Endothelial cell of umbilical vein (primary cell): ENCODE data around the gene CYB5R2. TPM values are rescaled to one million over a fixed set of nuclear protein-coding genes. Genes with fewer than 3 reads are reported as not detected.
A peak's percentile ranks its signal among the peaks of the same experiment; 100 is the strongest.

Source experiments
- BruUV-seq: library from RNA; stranded (reverse); fragments of 400-500 nt; replicated peaks from 2 replicates; lab custom pipeline; 2021; lab: Mats Ljungman, UMichigan
- CTCF ChIA-PET: fragments of 300-600, 350-600 bp; sonication (Branson Sonifier 250); formaldehyde crosslinking; loops from one replicate; lab custom pipeline; 2021; ENCODE audit warnings: antibody characterized with exemption, inconsistent platforms; lab: Charles Lee
- POLR2A ChIA-PET: fragments of 300-600, 350-600 bp; sonication (Branson Sonifier 250); formaldehyde crosslinking; loops from one replicate; lab custom pipeline; 2021; ENCODE audit warnings: antibody characterized with exemption, inconsistent platforms; lab: Charles Lee
- DNase-seq: peaks from one replicate; pipeline ENCODE4 v3.0.0-alpha.2; 2011; ENCODE audit warnings: low read depth, low spot score
- FAIRE-seq: peaks from 2 replicates; lab custom pipeline; 2011; peaks lifted over from hg19 to GRCh38; lab: Jason Lieb, UNC
- H2AFZ ChIP-seq: 2 replicates; pipeline ENCODE4 v1.6.0; 2012; ENCODE audit warnings: low read depth, low read length, control low read depth, inconsistent platforms
- H3K27ac ChIP-seq: 2 replicates; pipeline ENCODE4 v1.5.1; 2011; ENCODE audit warnings: low read depth, mild to moderate bottlenecking, control low read depth, low read length, moderate library complexity; ENCODE audit not compliant: insufficient read depth
- H3K27me3 ChIP-seq, 2 experiments: 2 replicates each; pipeline versions ENCODE4 v1.6.0 to v1.6.1; 2011; ENCODE audit warnings: low read length in 2 of 2, mixed read lengths in 1 of 2; ENCODE audit not compliant: control insufficient read depth in 2 of 2, insufficient read depth in 2 of 2
- H3K36me3 ChIP-seq, 2 experiments: 2 replicates in 1 of 2; 3 replicates in 1 of 2; pipeline ENCODE4 v1.5.1; 2011; ENCODE audit warnings: low read length in 2 of 2, mild to moderate bottlenecking in 1 of 2, moderate library complexity in 1 of 2; ENCODE audit not compliant: control insufficient read depth in 2 of 2, insufficient read depth in 2 of 2; ENCODE audit errors: extremely low read depth in 1 of 2
- H3K4me1 ChIP-seq: 3 replicates; pipeline ENCODE4 v1.5.1; 2011; ENCODE audit warnings: mild to moderate bottlenecking, low read length; ENCODE audit not compliant: control insufficient read depth, insufficient read depth; ENCODE audit errors: extremely low read depth
- H3K4me2 ChIP-seq: 2 replicates; pipeline ENCODE4 v1.6.1; 2011; ENCODE audit warnings: low read length, control low read depth, mixed read lengths; ENCODE audit not compliant: insufficient read depth
- H3K4me3 ChIP-seq, 3 experiments: fragments of 200-600 bp in 1 of 3; sonication (generic), shearing (Covaris generic) in 1 of 3; replicated peaks in 1 of 3; 2 replicates each; pipeline ENCODE4 v1.5.1; 2011 to 2016; ENCODE audit warnings: control low read depth in 3 of 3, low read length in 3 of 3, mild to moderate bottlenecking in 2 of 3, inconsistent platforms in 1 of 3, low read depth in 1 of 3, moderate library complexity in 1 of 3; ENCODE audit not compliant: insufficient read depth in 1 of 3
- H3K79me2 ChIP-seq: 2 replicates; pipeline ENCODE4 v1.6.0; 2012; ENCODE audit warnings: low read length, inconsistent platforms; ENCODE audit not compliant: control insufficient read depth, insufficient read depth
- H3K9ac ChIP-seq: replicated peaks from 2 replicates; pipeline ENCODE3; 2011; ENCODE audit warnings: low read length, control low read depth; ENCODE audit not compliant: insufficient read depth; ENCODE audit errors: extremely low read depth
- H3K9me1 ChIP-seq: replicated peaks from 3 replicates; pipeline ENCODE4 v1.6.0; 2011; ENCODE audit warnings: mild to moderate bottlenecking, low read length; ENCODE audit not compliant: control insufficient read depth, insufficient read depth; ENCODE audit errors: extremely low read depth
- H3K9me3 ChIP-seq: replicated peaks from 2 replicates; pipeline ENCODE4 v1.5.1; 2012; ENCODE audit warnings: low read length, inconsistent platforms; ENCODE audit not compliant: control insufficient read depth, insufficient read depth
- H4K20me1 ChIP-seq: replicated peaks from 2 replicates; pipeline ENCODE3; 2011; ENCODE audit warnings: mild to moderate bottlenecking, low read length; ENCODE audit not compliant: control insufficient read depth, insufficient read depth; ENCODE audit errors: extremely low read depth
- CTCF ChIP-seq, 2 donors: IDR thresholded peaks; 1 replicate in 1 of 2; 2 replicates in 1 of 2; pipeline ENCODE4 v1.5.1; 2011; ENCODE audit warnings: low read length in 2 of 2, mild to moderate bottlenecking in 2 of 2, moderate library complexity in 2 of 2, control low read depth in 1 of 2, inconsistent platforms in 1 of 2, low read depth in 1 of 2; ENCODE audit not compliant: insufficient read depth in 1 of 2; ENCODE audit errors: extremely low read depth in 1 of 2
- EZH2 ChIP-seq: IDR thresholded peaks from 2 replicates; pipeline ENCODE4 v1.6.1; 2012; ENCODE audit warnings: borderline replicate concordance, low read depth, mild to moderate bottlenecking, moderate library complexity, low read length, inconsistent platforms; ENCODE audit not compliant: severe bottlenecking
- FOS ChIP-seq: IDR thresholded peaks from 2 replicates; pipeline ENCODE4 v1.6.1; 2011; ENCODE audit warnings: mild to moderate bottlenecking, low read length, moderate library complexity, borderline replicate concordance; ENCODE audit not compliant: insufficient read depth
- GATA2 ChIP-seq: IDR thresholded peaks from 2 replicates; pipeline ENCODE4 v1.7.0; 2011; ENCODE audit warnings: low read depth, mild to moderate bottlenecking, moderate library complexity, mixed read lengths, low read length; ENCODE audit not compliant: insufficient read length, insufficient read depth
- JUN ChIP-seq: IDR thresholded peaks from 2 replicates; pipeline ENCODE4 v1.6.1; 2011; ENCODE audit warnings: borderline replicate concordance, low read depth; ENCODE audit not compliant: insufficient read length, insufficient read depth
- MAX ChIP-seq: IDR thresholded peaks from 2 replicates; pipeline ENCODE4 v1.6.1; 2011; ENCODE audit not compliant: insufficient read depth, insufficient read length
- MYC ChIP-seq: IDR thresholded peaks from one replicate; pipeline ENCODE4 v1.6.1; 2011; ENCODE audit warnings: mild to moderate bottlenecking, low read depth, low read length
- POLR2A ChIP-seq: IDR thresholded peaks from 2 replicates; pipeline ENCODE4 v1.6.1; 2012; ENCODE audit warnings: low read depth, mild to moderate bottlenecking, control low read depth, low read length
- POLR2AphosphoS5 ChIP-seq: IDR thresholded peaks from 2 replicates; pipeline ENCODE4 v1.6.1; 2012; ENCODE audit warnings: low read depth, mild to moderate bottlenecking, control low read depth, low read length, moderate library complexity; ENCODE audit not compliant: insufficient read depth
- dilution Hi-C: fragments of 300-500 bp; cut with MboI; formaldehyde crosslinking; loops from one replicate; pipeline ENCODE4 v1.15.0; 2019; ENCODE audit warnings: low sequenced_read_pairs; ENCODE audit not compliant: extremely low pct_ligation_motif_present
- intact Hi-C: fragments of 100-400 bp; cut with micrococcal nuclease; formaldehyde crosslinking; loops from one replicate; pipeline ENCODE4 v1.10.0; 2022
- polyA plus RNA-seq, 4 experiments: library from polyadenylated mRNA; depleted of rRNA in 3 of 4; stranded (reverse) in 3 of 4; unstranded in 1 of 4; fragments of >200 nt; gene quantifications; 2 replicates each; pipeline versions ENCODE4 v1.2.1 to v1.2.3, GENCODE V29; 2011 to 2012; ENCODE audit warnings: missing spikeins in 1 of 4
- total RNA-seq: library from RNA; stranded (reverse); gene quantifications from 2 replicates; pipeline ENCODE4 v1.2.3, GENCODE V29; 2021

CYB5R2 gene
- total and polyA plus RNA-seq, 2 donors (not counting 3 experiments of a cell fraction or from before 2014, with no cell fraction given), result 4.8 to 5.0 TPM

- no peaks in the 10 kb centered on the region for H3K79me2 ChIP-seq
- no peaks in the 10 kb centered on the region for H3K9me3 ChIP-seq
- H3K9me1 ChIP-seq, result no peaks in the 10 kb centered on the region
- TF ChIP-seq JUN (no peak), FOS (peak; percentile 30), CTCF (IDR thresholded peaks at IDR 0.05; ENCODE audit: extremely low read depth in 1 of 2, insufficient read depth in 1 of 2, low read depth in 1 of 2, low read length in 2 of 2) (no peak)
- intact Hi-C loops (no loop called here), dilution Hi-C loops (no loop called here)
- ChIA-PET CTCF (interaction anchor here (1.2 to 2.8 kb wide), 5 partner anchors 11 to 106 kb away, joined by 3 to 10 read pairs (median 5); no protein-coding TSS in a partner anchor), POLR2A (no interaction called here)
- H3K9ac ChIP-seq, result no peak overlapping the region
- peaks cover 3 to 4% of the 10 kb centered on the region in 2 experiments for H3K27me3 ChIP-seq
- H2AFZ ChIP-seq, result no peak overlapping the region
- no TSS peak for BruUV-seq
- no peak overlapping the region for H3K27ac ChIP-seq
- no peak overlapping the region for H3K4me3 ChIP-seq
- peaks cover 4% of the 10 kb centered on the region for H3K4me1 ChIP-seq
- FAIRE-seq (peak; percentile 33), DNase-seq (peak; percentile 19)
- no peak overlapping the region for H3K4me2 ChIP-seq
- no peaks in the 10 kb centered on the region for H3K36me3 ChIP-seq
- H4K20me1 ChIP-seq, result no peaks in the 10 kb centered on the region
Measured at GRCh38 chr11:7677071-7677470, 3.8 kb upstream of the CYB5R2 start.

GRCh38 chr11:7675631-7676030 lies 2.3 kb upstream of the CYB5R2 start:
- dilution Hi-C loops (no loop called here), intact Hi-C loops (no loop called here)
- no peak for FAIRE-seq
- Histone ChIP-seq H3K9ac (no peak overlapping the region), H3K27ac (no peak overlapping the region), H4K20me1 (no peaks in the 10 kb centered on the region), H3K79me2 (no peaks in the 10 kb centered on the region), H3K4me1 (peaks cover 4% of the 10 kb centered on the region), H3K4me3 (no peak overlapping the region), H3K27me3 (peaks cover 0 to 4% of the 10 kb centered on the region in 2 experiments), H3K36me3 (no peaks in the 10 kb centered on the region), H3K9me3 (no peaks in the 10 kb centered on the region), H3K9me1 (no peaks in the 10 kb centered on the region), H3K4me2 (no peak overlapping the region), H2AFZ (no peak overlapping the region)
- BruUV-seq, result no TSS peak
- ChIA-PET POLR2A (no interaction called here), CTCF (interaction anchor here (1.3 to 2.8 kb wide), 4 partner anchors 8 to 104 kb away, joined by 4 to 10 read pairs (median 6); no protein-coding TSS in a partner anchor)
- TF ChIP-seq EZH2 (no peak), CTCF (IDR thresholded peaks at IDR 0.05; ENCODE audit: extremely low read depth in 1 of 2, insufficient read depth in 1 of 2, low read depth in 1 of 2, low read length in 2 of 2) (no peak), MYC (no peak), POLR2AphosphoS5 (no peak), POLR2A (no peak), MAX (no peak), GATA2 (no peak), FOS (no peak), JUN (no peak)
- no peak for DNase-seq
